Neural cell (in vitro differentiated cells): ENCODE data around the gene MMS19. TPM values are rescaled to one million over a fixed set of nuclear protein-coding genes. Genes with fewer than 3 reads are reported as not detected.

Source experiments
- H2AFZ ChIP-seq: fragments of 200-600, 300-800 bp; sonication (generic), shearing (Covaris generic); 2 replicates; pipeline ENCODE4 v1.6.0; 2014; ENCODE audit warnings: low read depth, mild to moderate bottlenecking, antibody characterized with exemption, low read length, moderate library complexity
- H3F3A ChIP-seq: fragments of 200-600 bp; shearing (Covaris generic); 2 replicates; pipeline ENCODE4 v1.6.1; 2016; ENCODE audit warnings: mild to moderate bottlenecking, moderate library complexity, mixed read lengths, antibody characterized with exemption, low read length; ENCODE audit not compliant: insufficient read depth, poor library complexity, severe bottlenecking
- H3K27ac ChIP-seq: fragments of 200-600, 300-800 bp; sonication (generic), shearing (Covaris generic); 2 replicates; pipeline ENCODE4 v1.5.1; 2014; ENCODE audit warnings: mild to moderate bottlenecking, low read length, moderate library complexity
- H3K27me3 ChIP-seq: fragments of 300-800, 200-600 bp; sonication (generic), shearing (Covaris generic); 2 replicates; pipeline ENCODE4 v1.6.0; 2014; ENCODE audit warnings: mild to moderate bottlenecking, low read depth, low read length, moderate library complexity; ENCODE audit not compliant: insufficient read depth
- H3K36me3 ChIP-seq: fragments of 300-800, 200-600 bp; sonication (generic), shearing (Covaris generic); 2 replicates; pipeline ENCODE4 v1.5.1; 2014; ENCODE audit warnings: mild to moderate bottlenecking, antibody characterized with exemption, low read length, moderate library complexity; ENCODE audit not compliant: insufficient read depth
- H3K4me2 ChIP-seq: fragments of 300-800, 200-600 bp; sonication (generic), shearing (Covaris generic); 2 replicates; pipeline ENCODE4 v1.6.0; 2014; ENCODE audit warnings: mild to moderate bottlenecking, low read length
- H3K4me3 ChIP-seq: fragments of 300-800, 200-600 bp; sonication (generic), shearing (Covaris generic); 2 replicates; pipeline ENCODE4 v1.5.1; 2014; ENCODE audit warnings: mild to moderate bottlenecking, low read length, moderate library complexity
- H3K79me2 ChIP-seq: fragments of 200-600 bp; shearing (Covaris generic); replicated peaks from 2 replicates; pipeline ENCODE4 v1.6.0; 2014; ENCODE audit warnings: mild to moderate bottlenecking, low read length, moderate library complexity; ENCODE audit not compliant: insufficient read depth
- H3K9ac ChIP-seq: fragments of 300-800, 200-600 bp; sonication (generic), shearing (Covaris generic); 2 replicates; pipeline ENCODE4 v1.6.1; 2016; ENCODE audit warnings: mild to moderate bottlenecking, low read length, mixed read lengths
- H3K9me2 ChIP-seq: fragments of 200-600 bp; shearing (Covaris generic); 2 replicates; pipeline ENCODE4 v1.6.1; 2016; ENCODE audit warnings: mild to moderate bottlenecking, low read length, mixed read lengths; ENCODE audit not compliant: insufficient read depth
- H3K9me3 ChIP-seq: fragments of 200-600, 300-800 bp; sonication (generic), shearing (Covaris generic); 2 replicates; pipeline ENCODE4 v1.6.1; 2016; ENCODE audit warnings: mild to moderate bottlenecking, mixed run types, low read length, moderate library complexity, mixed read lengths
- H4K20me1 ChIP-seq: fragments of 200-600 bp; shearing (Covaris generic); 2 replicates; pipeline ENCODE4 v1.6.1; 2016; ENCODE audit warnings: mild to moderate bottlenecking, mixed run types; ENCODE audit not compliant: insufficient read depth
- CTCF ChIP-seq: fragments of 450-650 bp; IDR thresholded peaks from 2 replicates; pipeline ENCODE4 v1.5.1; 2014; ENCODE audit warnings: antibody characterized with exemption, mild to moderate bottlenecking, moderate library complexity; ENCODE audit not compliant: poor library complexity, severe bottlenecking
- EP300 ChIP-seq: fragments of 450-650 bp; conservative IDR thresholded peaks from 2 replicates; pipeline ENCODE4 v1.6.1; 2014; ENCODE audit warnings: antibody characterized with exemption, mild to moderate bottlenecking, moderate library complexity; ENCODE audit not compliant: poor library complexity, severe bottlenecking
- EZH2 ChIP-seq: fragments of 200-600, 300-800 bp; shearing (Covaris generic), sonication (generic); IDR thresholded peaks from 2 replicates; pipeline ENCODE4 v1.6.1; 2014; ENCODE audit warnings: antibody characterized with exemption, low read length, borderline replicate concordance, mild to moderate bottlenecking; ENCODE audit not compliant: insufficient read depth, poor library complexity, severe bottlenecking
- MXI1 ChIP-seq: fragments of 450-650 bp; conservative IDR thresholded peaks from 2 replicates; pipeline ENCODE4 v1.6.1; 2014; ENCODE audit warnings: antibody characterized with exemption, mild to moderate bottlenecking; ENCODE audit not compliant: poor library complexity, severe bottlenecking
- POLR2AphosphoS5 ChIP-seq: IDR thresholded peaks from 2 replicates; pipeline ENCODE4 v1.6.1; 2012
- RAD21 ChIP-seq: fragments of 450-650 bp; conservative IDR thresholded peaks from 2 replicates; pipeline ENCODE4 v1.6.1; 2014; ENCODE audit warnings: antibody characterized with exemption, mild to moderate bottlenecking, moderate library complexity
- REST ChIP-seq: IDR thresholded peaks from 2 replicates; pipeline ENCODE4 v1.6.1; 2012; ENCODE audit warnings: borderline replicate concordance
- SMC3 ChIP-seq: fragments of 450-650 bp; conservative IDR thresholded peaks from 2 replicates; pipeline ENCODE4 v1.6.1; 2014; ENCODE audit warnings: antibody characterized with exemption, mild to moderate bottlenecking, moderate library complexity; ENCODE audit not compliant: poor library complexity
- TAF1 ChIP-seq: IDR thresholded peaks from 2 replicates; pipeline ENCODE4 v1.6.1; 2012; ENCODE audit warnings: low read depth
- polyA plus RNA-seq: library from polyadenylated mRNA; depleted of rRNA; stranded (reverse); fragments of >200 nt; gene quantifications from 2 replicates; pipeline ENCODE4 v1.2.3, GENCODE V29; 2014

Gene MMS19
- polyA plus RNA-seq, 1 donor from 2014 or later = 54.1 TPM

GRCh38 chr10:97514344-97514743, 16.1 kb upstream of the MMS19 start:
- Histone ChIP-seq H3K4me2 (no peak overlapping the region), H3K79me2 (no peaks in the 10 kb centered on the region), H3K9me2 (no peaks in the 10 kb centered on the region), H3K27me3 (no peaks in the 10 kb centered on the region), H3K27ac (no peak overlapping the region), H2AFZ (no peak overlapping the region), H3K4me3 (no peak overlapping the region), H3K9ac (no peak overlapping the region), H3F3A (no peaks in the 10 kb centered on the region), H3K36me3 (no peaks in the 10 kb centered on the region), H3K9me3 (no peaks in the 10 kb centered on the region), H4K20me1 (no peaks in the 10 kb centered on the region)
- TF ChIP-seq CTCF (no peak), EP300 (no peak), SMC3 (no peak)

- Histone ChIP-seq H4K20me1 (no peaks in the 10 kb centered on the region), H3K27ac (no peak overlapping the region), H3F3A (no peaks in the 10 kb centered on the region), H3K36me3 (no peaks in the 10 kb centered on the region), H3K4me3 (no peak overlapping the region), H3K4me2 (no peak overlapping the region), H3K9me2 (no peaks in the 10 kb centered on the region), H3K9me3 (no peaks in the 10 kb centered on the region), H2AFZ (no peak overlapping the region), H3K27me3 (no peaks in the 10 kb centered on the region), H3K9ac (no peak overlapping the region), H3K79me2 (no peaks in the 10 kb centered on the region)
- no peak for TF ChIP-seq TAF1
- TF ChIP-seq EZH2 = no peak
Observed at GRCh38 chr10:97512993-97513392, 14.8 kb upstream of the MMS19 start.

- H3K9ac ChIP-seq = no peak overlapping the region
- TF ChIP-seq POLR2AphosphoS5 = no peak
- no peak for TF ChIP-seq SMC3
- no peak for TF ChIP-seq REST
- TF ChIP-seq EP300 = no peak
- no peak for TF ChIP-seq CTCF
- TF ChIP-seq MXI1 = no peak
- no peak for TF ChIP-seq RAD21
- no peak for TF ChIP-seq EZH2
- TF ChIP-seq TAF1 = no peak
- no peaks in the 10 kb centered on the region for H3K9me2 ChIP-seq
- no peaks in the 10 kb centered on the region for H4K20me1 ChIP-seq
- H3K79me2 ChIP-seq = no peaks in the 10 kb centered on the region
- H3F3A ChIP-seq = no peaks in the 10 kb centered on the region
- H3K4me3 ChIP-seq = no peak overlapping the region
- no peak overlapping the region for H3K27ac ChIP-seq
- no peak overlapping the region for H2AFZ ChIP-seq
- H3K27me3 ChIP-seq = no peaks in the 10 kb centered on the region
- H3K9me3 ChIP-seq = no peaks in the 10 kb centered on the region
- no peaks in the 10 kb centered on the region for H3K36me3 ChIP-seq
- no peak overlapping the region for H3K4me2 ChIP-seq
Observed at GRCh38 chr10:97511711-97512440, 13.7 kb upstream of the MMS19 start.
